Thymus (tissue), 11 donors: ENCODE data around the gene GHITM. TPM values are rescaled to one million over a fixed set of nuclear protein-coding genes. Genes with fewer than 3 reads are reported as not detected.

Experiments used
- DNase-seq, 9 donors: peaks; one replicate each; pipeline ENCODE4 v3.0.0-alpha.2; 2013; ENCODE audit warnings: low spot score in 9 of 9, low read depth in 6 of 9, missing footprints in 1 of 9
- H3K27ac ChIP-seq, 2 donors: one replicate each; pipeline ENCODE4 v1.5.1; 2013; ENCODE audit warnings: control low read depth in 1 of 2, low read depth in 1 of 2, low read length in 1 of 2, mild to moderate bottlenecking in 1 of 2, moderate library complexity in 1 of 2
- H3K27me3 ChIP-seq, 2 donors: one replicate each; pipeline ENCODE4 v1.5.1; 2013; ENCODE audit warnings: low read length in 1 of 2; ENCODE audit not compliant: control insufficient read depth in 2 of 2, insufficient read depth in 1 of 2
- H3K36me3 ChIP-seq, 2 donors: one replicate each; pipeline ENCODE4 v1.5.1; 2013; ENCODE audit warnings: low read length in 1 of 2, mild to moderate bottlenecking in 1 of 2, moderate library complexity in 1 of 2; ENCODE audit not compliant: control insufficient read depth in 2 of 2, insufficient read depth in 2 of 2
- H3K4me1 ChIP-seq, 2 donors: one replicate each; pipeline ENCODE4 v1.5.1; 2013; ENCODE audit warnings: low read length in 2 of 2; ENCODE audit not compliant: control insufficient read depth in 2 of 2, insufficient read depth in 2 of 2
- H3K4me3 ChIP-seq, 2 donors: one replicate each; pipeline ENCODE4 v1.5.1; 2013; ENCODE audit warnings: low read length in 2 of 2, control low read depth in 1 of 2, mild to moderate bottlenecking in 1 of 2
- H3K9me3 ChIP-seq, 2 donors: one replicate each; pipeline ENCODE4 v1.5.1; 2013; ENCODE audit warnings: low read length in 1 of 2, mild to moderate bottlenecking in 1 of 2; ENCODE audit not compliant: control insufficient read depth in 2 of 2, insufficient read depth in 1 of 2
- WGBS: extraction: QIAGEN DNeasy Blood & Tissue Kit; methylation state at CpG from one replicate; pipeline ENCODE4 v1.1.7; 2013; 5-methylcytosine and 5-hydroxymethylcytosine counted together
- polyA plus RNA-seq: library from polyadenylated mRNA; stranded (reverse); fragments of 200-250 nt; gene quantifications from one replicate; pipeline ENCODE4 v1.2.3, GENCODE V29; 2013
- total RNA-seq: library from RNA; stranded (reverse); fragments of 120-200 nt; gene quantifications from one replicate; pipeline ENCODE4 v1.2.4, GENCODE V29; 2013
- donor health status: healthy.

GHITM gene
- total and polyA plus RNA-seq, 2 donors, result 131 to 132 TPM

- Histone ChIP-seq H3K4me1 (peaks cover 22 to 31% of the 10 kb centered on the region in 2 donors), H3K4me3 (no peak overlapping the region), H3K36me3 (no peaks in the 10 kb centered on the region), H3K27ac (peak overlapping the region in 1 of 2 donors; percentile 53), H3K27me3 (peaks cover 10 to 46% of the 10 kb centered on the region in 2 donors), H3K9me3 (no peaks in the 10 kb centered on the region)
- peak in 4 of 9 donors; percentile 42 to 75 (median 52) for DNase-seq
- 11% methylated on average over 5 of the region's 5 CpGs for WGBS
Measured at GRCh38 chr10:84191106-84191505, 51.8 kb downstream of the GHITM start.

DNA sequence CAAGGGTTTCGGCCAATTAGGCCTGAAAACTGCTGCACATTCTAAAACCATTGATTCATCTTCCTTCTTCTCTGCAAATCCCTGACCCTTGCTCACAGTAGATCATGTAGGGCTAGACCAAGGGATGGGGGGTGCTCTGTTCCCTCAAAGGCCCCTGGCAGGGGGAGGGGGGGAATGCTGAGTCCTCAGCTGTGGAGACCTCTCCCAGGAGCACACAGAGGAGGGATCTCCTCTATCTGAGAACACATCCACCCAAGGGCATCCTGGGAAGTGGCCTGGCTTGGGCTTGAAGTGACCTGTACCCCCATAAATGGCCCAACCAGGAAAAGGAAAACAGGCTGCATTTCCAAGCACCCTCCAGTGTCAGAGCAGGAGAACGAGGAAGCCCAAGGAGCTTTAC, 54.0 kb downstream of the GHITM start:
- no peak overlapping the region for H3K27ac ChIP-seq
- peaks cover 10 to 67% of the 10 kb centered on the region in 2 donors for H3K27me3 ChIP-seq
- H3K9me3 ChIP-seq, result no peaks in the 10 kb centered on the region
- H3K36me3 ChIP-seq, result no peaks in the 10 kb centered on the region
- H3K4me1 ChIP-seq, result peaks cover 22 to 34% of the 10 kb centered on the region in 2 donors
- no peak for DNase-seq
- no peak overlapping the region for H3K4me3 ChIP-seq
- WGBS, result 97% methylated on average over 2 of the region's 2 CpGs

GRCh38 chr10:84193846-84194423, 54.6 kb downstream of the GHITM start:
- H3K36me3 ChIP-seq, result no peaks in the 10 kb centered on the region
- peaks cover 10 to 71% of the 10 kb centered on the region in 2 donors for H3K27me3 ChIP-seq
- H3K4me1 ChIP-seq, result peaks cover 22 to 34% of the 10 kb centered on the region in 2 donors
- WGBS, result 42% methylated on average over 5 of the region's 5 CpGs
- no peak overlapping the region for H3K27ac ChIP-seq
- no peak for DNase-seq
- H3K4me3 ChIP-seq, result peak overlapping the region in 1 of 2 donors; percentile 53
- no peaks in the 10 kb centered on the region for H3K9me3 ChIP-seq

- Histone ChIP-seq H3K9me3 (no peaks in the 10 kb centered on the region), H3K4me1 (peaks cover 22 to 34% of the 10 kb centered on the region in 2 donors), H3K36me3 (no peaks in the 10 kb centered on the region), H3K27ac (no peak within 1 kb of the TSS), H3K27me3 (peaks cover 10 to 72% of the 10 kb centered on the region in 2 donors), H3K4me3 (peak within 1 kb of the TSS in 1 of 2 donors; percentile 53)
- 2% methylated on average over 61 of the region's 61 CpGs for WGBS
- DNase-seq, result peak in 1 of 9 donors; percentile 43
Measured at GRCh38 chr10:84194424-84195043, 55.2 kb downstream of the GHITM start, which contains the start of gene CDHR1. TSS of gene CDHR1 (plus strand) at chr10:84194537. CDS start at chr10:84194761, 224 bp downstream.

- Histone ChIP-seq H3K4me1 (peaks cover 22 to 32% of the 10 kb centered on the region in 2 donors), H3K9me3 (no peaks in the 10 kb centered on the region), H3K4me3 (peak overlapping the region in 1 of 2 donors; percentile 53), H3K27me3 (peaks cover 10 to 72% of the 10 kb centered on the region in 2 donors), H3K27ac (no peak overlapping the region), H3K36me3 (no peaks in the 10 kb centered on the region)
- no peak for DNase-seq
- 25% methylated on average over 43 of the region's 43 CpGs for WGBS
Measured at GRCh38 chr10:84195044-84195830, 55.9 kb downstream of the GHITM start.

DNA sequence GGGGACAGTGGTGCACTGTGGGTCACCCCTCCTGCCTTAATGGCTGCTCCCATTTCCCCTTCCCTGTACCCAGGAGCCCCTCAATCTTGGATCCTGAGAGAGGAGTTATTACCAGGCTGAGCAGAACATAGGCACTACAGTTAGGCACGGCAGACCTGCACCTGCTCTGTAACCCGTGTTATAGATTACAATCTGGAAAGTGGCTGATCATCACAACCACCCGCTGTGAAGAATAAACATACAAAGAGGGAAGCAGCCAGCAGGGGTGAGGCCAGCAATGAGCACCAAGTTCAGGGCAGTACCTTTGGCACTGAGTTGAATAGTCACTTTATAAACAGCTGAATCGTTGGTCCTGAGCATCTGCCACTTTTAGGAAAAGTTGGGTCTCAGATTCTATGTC, 56.8 kb downstream of the GHITM start:
- peaks cover 16 to 26% of the 10 kb centered on the region in 2 donors for H3K4me1 ChIP-seq
- WGBS, result 16% methylated on average over 4 of the region's 4 CpGs
- H3K27ac ChIP-seq, result no peak overlapping the region
- H3K4me3 ChIP-seq, result no peak overlapping the region
- peak in 2 of 9 donors; percentile 40 to 49 for DNase-seq
- H3K27me3 ChIP-seq, result peaks cover 10 to 72% of the 10 kb centered on the region in 2 donors
- H3K9me3 ChIP-seq, result no peaks in the 10 kb centered on the region
- no peaks in the 10 kb centered on the region for H3K36me3 ChIP-seq

DNA sequence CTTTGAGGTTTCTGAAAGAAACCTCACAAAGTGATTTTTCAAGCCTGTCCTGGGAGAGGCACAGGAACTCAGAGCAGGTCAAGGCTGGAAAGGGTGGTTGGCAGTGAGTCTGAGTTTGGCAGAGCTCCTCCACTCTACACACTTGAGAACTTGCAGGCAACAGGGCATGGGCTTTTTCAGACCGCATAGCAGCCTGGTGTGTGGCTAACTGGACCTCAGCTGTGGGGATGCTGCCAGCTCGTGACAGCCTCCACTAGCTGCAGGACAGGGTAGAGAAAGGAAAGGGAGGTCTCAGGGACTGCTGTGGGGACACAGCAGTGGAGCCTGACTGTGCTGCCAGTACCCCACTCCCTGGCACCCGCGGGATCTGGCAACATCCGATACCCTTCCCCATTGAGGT, 57.6 kb downstream of the GHITM start:
- Histone ChIP-seq H3K36me3 (no peaks in the 10 kb centered on the region), H3K9me3 (no peaks in the 10 kb centered on the region), H3K4me1 (peaks cover 8 to 18% of the 10 kb centered on the region in 2 donors), H3K27ac (no peak overlapping the region), H3K4me3 (no peak overlapping the region), H3K27me3 (peaks cover 10 to 66% of the 10 kb centered on the region in 2 donors)
- WGBS, result 89% methylated on average over 5 of the region's 5 CpGs
- no peak for DNase-seq

DNA sequence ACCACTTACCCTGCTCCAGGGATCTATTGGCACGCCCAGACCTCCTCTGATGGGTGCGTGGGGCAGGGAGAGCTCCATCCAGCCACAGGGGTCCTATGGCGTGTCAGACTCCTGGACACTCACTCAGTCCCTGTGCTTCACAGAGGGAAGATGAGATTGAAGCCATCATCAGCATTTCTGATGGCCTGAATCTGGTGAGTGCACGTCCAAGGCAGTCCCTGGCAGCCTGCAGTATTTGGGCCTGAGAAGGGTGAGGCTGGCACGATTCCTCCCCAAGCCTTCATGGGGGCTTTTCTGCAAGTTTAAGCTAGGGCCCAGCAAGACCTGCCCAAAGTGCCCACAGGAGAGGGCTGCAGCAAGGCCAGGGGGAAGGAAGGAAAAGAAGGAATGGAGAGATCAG, 58.3 kb downstream of the GHITM start:
- Histone ChIP-seq H3K4me1 (peaks cover 8 to 17% of the 10 kb centered on the region in 2 donors), H3K4me3 (no peak overlapping the region), H3K27ac (no peak overlapping the region), H3K27me3 (peaks cover 10 to 61% of the 10 kb centered on the region in 2 donors), H3K36me3 (no peaks in the 10 kb centered on the region), H3K9me3 (peaks cover 0 to 1% of the 10 kb centered on the region in 2 donors)
- WGBS, result 95% methylated on average over 5 of the region's 5 CpGs
- no peak for DNase-seq
